ENCODE data around the gene ACOT4. TPM values are rescaled to one million over a fixed set of nuclear protein-coding genes. Genes with fewer than 3 reads are reported as not detected.
"Not testable (repeated sequence)": the region's sequence is repeated elsewhere in the genome, so short reads cannot be mapped to it uniquely, and the experiment has no call there.

The ACOT4 gene
- total RNA-seq, 4 donors from 2014 or later = 1.7 to 6.5 (median 2.4) TPM

GRCh38 chr14:73588695-73589094 lies 3.0 kb upstream of the ACOT4 start:
- no peak for ATAC-seq (ENCODE audit: low FRiP score)
- TF ChIP-seq CTCF (IDR thresholded peaks at IDR 0.05) = no peak

GRCh38 chr14:73589116-73589515 lies 2.6 kb upstream of the ACOT4 start:
- ATAC-seq (ENCODE audit: low FRiP score) (no peak), DNase-seq (ENCODE audit: low spot score) (no peak)
- no peak for TF ChIP-seq CTCF (IDR thresholded peaks at IDR 0.05)

More at GRCh38 chr14:73588695-73589094, 3.0 kb upstream of the ACOT4 start:
- no peak for DNase-seq (ENCODE audit: low spot score)

- DNase-seq (ENCODE audit: low spot score); ATAC-seq (ENCODE audit: low FRiP score): not testable (repeated sequence)
Measured at GRCh38 chr14:73590673-73591004, 1.0 kb upstream of the ACOT4 start.

- ATAC-seq (ENCODE audit: low FRiP score) (no peak), DNase-seq (ENCODE audit: low spot score) (no peak)
- no peak for TF ChIP-seq CTCF (IDR thresholded peaks at IDR 0.05)
Measured at GRCh38 chr14:73594491-73594890, 2.8 kb downstream of the ACOT4 start.

GRCh38 chr14:73599499-73599898 lies 7.8 kb downstream of the ACOT4 start:
- ATAC-seq (ENCODE audit: low FRiP score) (no peak), DNase-seq (ENCODE audit: low spot score) (no peak)
- TF ChIP-seq CTCF (IDR thresholded peaks at IDR 0.05) = no peak

- ATAC-seq (ENCODE audit: low FRiP score) (no peak), DNase-seq (ENCODE audit: low spot score) (no peak)
- no peak for TF ChIP-seq CTCF (IDR thresholded peaks at IDR 0.05)
Measured at GRCh38 chr14:73602994-73603393, 11.3 kb downstream of the ACOT4 start.

GRCh38 chr14:73606271-73606670 lies 14.6 kb downstream of the ACOT4 start:
- ATAC-seq (ENCODE audit: low FRiP score) (no peak), DNase-seq (ENCODE audit: low spot score) (no peak)
- no peak for TF ChIP-seq CTCF (IDR thresholded peaks at IDR 0.05)

GRCh38 chr14:73607241-73607640 lies 15.6 kb downstream of the ACOT4 start:
- no peak for TF ChIP-seq CTCF (IDR thresholded peaks at IDR 0.05)
- DNase-seq (ENCODE audit: low spot score) (no peak), ATAC-seq (ENCODE audit: low FRiP score) (no peak)

All from omental fat pad (tissue), 4 donors.